Adipocyte (in vitro differentiated cells): ENCODE measurements around the gene DNAAF5.

Experiments used
- DNase-seq: peaks from one replicate; pipeline ENCODE4 v3.0.0-alpha.2; 2015; ENCODE audit warnings: low read depth
- H3K27me3 ChIP-seq: replicated peaks from 2 replicates; pipeline ENCODE4 v1.7.0; 2013; ENCODE audit warnings: mild to moderate bottlenecking, low read length, moderate library complexity; ENCODE audit not compliant: control insufficient read depth, insufficient read depth
- H3K36me3 ChIP-seq: 2 replicates; pipeline ENCODE4 v1.7.0; 2013; ENCODE audit warnings: low read length, mild to moderate bottlenecking, moderate library complexity; ENCODE audit not compliant: control insufficient read depth, insufficient read depth, severe bottlenecking
- H3K4me1 ChIP-seq: 2 replicates; pipeline ENCODE4 v1.7.0; 2013; ENCODE audit warnings: mild to moderate bottlenecking, low read length, moderate library complexity; ENCODE audit not compliant: control insufficient read depth, insufficient read depth
- H3K4me3 ChIP-seq: 2 replicates; pipeline ENCODE4 v1.7.0; 2013; ENCODE audit warnings: mild to moderate bottlenecking, low read length, moderate library complexity
- H3K9ac ChIP-seq: 2 replicates; pipeline ENCODE4 v1.7.0; 2013; ENCODE audit warnings: mild to moderate bottlenecking, low read length, moderate library complexity
- H3K9me3 ChIP-seq: 2 replicates; pipeline ENCODE4 v1.7.0; 2013; ENCODE audit warnings: mild to moderate bottlenecking, low read length, moderate library complexity; ENCODE audit not compliant: control insufficient read depth

Gene DNAAF5

DNA sequence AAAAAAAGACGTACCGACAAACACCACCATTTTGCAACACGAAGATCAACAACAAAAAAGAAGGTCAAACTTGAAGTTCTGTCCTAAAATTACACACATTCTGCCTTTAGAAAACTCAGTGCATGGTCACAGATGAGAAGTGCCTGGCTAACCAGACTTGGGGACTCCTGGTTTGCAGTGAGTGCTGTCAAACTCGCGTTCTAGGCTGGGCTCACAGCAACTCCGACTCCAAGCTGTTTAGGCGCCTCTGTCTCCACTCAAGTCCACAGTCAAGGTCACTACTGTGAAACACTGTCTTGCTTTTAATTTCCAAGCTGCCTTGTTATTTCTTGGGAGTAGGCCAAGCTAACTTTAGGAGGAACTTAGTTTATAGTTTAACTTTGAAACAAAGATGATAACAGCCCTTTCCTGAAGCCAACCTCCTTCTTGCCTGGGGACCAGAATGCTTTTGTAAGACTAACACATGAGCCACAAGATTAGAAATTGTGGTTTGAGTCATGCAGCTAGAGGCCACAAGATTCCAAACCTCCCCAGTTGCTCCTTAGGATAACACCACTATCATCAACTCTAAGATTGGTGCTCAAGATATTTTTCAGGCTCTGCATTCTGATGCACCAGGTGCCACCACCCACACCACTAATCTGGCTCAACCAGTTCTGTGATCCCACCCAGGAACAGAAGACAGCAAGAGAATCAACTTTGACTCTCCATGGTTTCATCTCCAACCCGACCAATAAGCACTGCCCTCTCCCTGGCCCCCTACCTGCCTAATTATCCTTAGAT, 1.1 kb upstream of the DNAAF5 start:
- no peaks in the 10 kb centered on the region for H3K9me3 ChIP-seq
- no peaks in the 10 kb centered on the region for H3K27me3 ChIP-seq
- H3K9ac ChIP-seq: peak overlapping the region; percentile 88
- peak overlapping the region; percentile 85 for H3K4me3 ChIP-seq
- H3K4me1 ChIP-seq: peaks cover 16% of the 10 kb centered on the region
- peak; percentile 19 for DNase-seq
- H3K36me3 ChIP-seq: peaks cover 6% of the 10 kb centered on the region

DNA sequence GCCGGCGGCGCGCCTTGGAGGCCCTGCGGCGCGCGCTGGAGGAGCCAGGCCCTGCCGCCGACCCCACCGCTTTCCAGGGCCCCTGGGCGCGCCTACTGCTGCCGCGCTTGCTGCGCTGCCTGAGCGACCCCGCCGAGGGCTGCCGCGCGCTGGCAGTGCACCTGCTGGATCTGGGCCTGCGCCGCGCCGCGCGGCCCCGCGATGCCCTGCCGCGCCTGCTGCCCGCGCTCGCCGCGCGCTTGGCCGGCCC, 280 bp downstream of the DNAAF5 start:
- Histone ChIP-seq H3K27me3 (no peaks in the 10 kb centered on the region), H3K36me3 (peaks cover 10% of the 10 kb centered on the region), H3K9me3 (no peaks in the 10 kb centered on the region), H3K4me1 (peaks cover 16% of the 10 kb centered on the region), H3K9ac (peak overlapping the region; percentile 88), H3K4me3 (peak overlapping the region; percentile 85)
- DNase-seq: no peak

DNA sequence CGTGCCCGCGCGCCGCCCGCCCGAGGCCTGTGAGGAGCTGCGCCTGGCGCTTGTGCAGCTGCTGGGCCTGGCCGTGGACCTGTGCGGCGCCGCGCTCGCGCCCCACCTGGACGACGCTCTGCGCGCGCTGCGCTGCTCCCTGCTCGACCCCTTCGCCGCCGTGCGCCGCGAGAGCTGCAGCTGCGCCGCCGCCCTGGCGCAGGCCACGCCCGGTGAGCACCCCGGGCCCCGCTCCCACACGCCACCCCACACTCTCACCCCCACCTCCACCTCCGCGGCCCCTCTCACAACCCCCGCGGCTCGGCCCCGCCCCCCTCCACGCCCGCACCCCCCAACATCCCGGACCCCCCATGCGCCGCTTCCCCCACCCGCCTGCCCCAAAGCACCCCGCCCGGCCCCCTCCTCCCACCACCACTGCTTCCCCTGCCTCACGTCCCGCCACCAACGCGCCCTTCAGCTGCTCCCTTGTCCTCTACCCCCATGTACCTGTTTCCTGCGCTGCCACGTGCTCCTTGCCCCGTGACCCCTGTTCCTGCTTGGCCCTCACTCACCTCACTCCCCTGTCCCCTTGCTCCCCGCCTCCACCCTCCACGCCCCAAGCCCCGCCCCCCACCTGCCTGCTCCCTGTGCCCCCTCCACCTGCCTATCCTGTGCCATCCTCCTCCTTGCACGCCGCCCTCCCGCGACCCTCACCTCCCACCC, 756 bp downstream of the DNAAF5 start, which contains the start of gene PRKAR1B:
Gene PRKAR1B (minus strand): TSS at position 178 of the 702 bp plus-strand sequence. CDS start 15,776 bp downstream, outside the sequence.
- peaks cover 10% of the 10 kb centered on the region for H3K36me3 ChIP-seq
- peak within 1 kb of the TSS; percentile 85 for H3K4me3 ChIP-seq
- no peaks in the 10 kb centered on the region for H3K27me3 ChIP-seq
- H3K4me1 ChIP-seq: peaks cover 16% of the 10 kb centered on the region
- DNase-seq: peak; percentile 60
- peak within 1 kb of the TSS; percentile 88 for H3K9ac ChIP-seq
- no peaks in the 10 kb centered on the region for H3K9me3 ChIP-seq

DNA sequence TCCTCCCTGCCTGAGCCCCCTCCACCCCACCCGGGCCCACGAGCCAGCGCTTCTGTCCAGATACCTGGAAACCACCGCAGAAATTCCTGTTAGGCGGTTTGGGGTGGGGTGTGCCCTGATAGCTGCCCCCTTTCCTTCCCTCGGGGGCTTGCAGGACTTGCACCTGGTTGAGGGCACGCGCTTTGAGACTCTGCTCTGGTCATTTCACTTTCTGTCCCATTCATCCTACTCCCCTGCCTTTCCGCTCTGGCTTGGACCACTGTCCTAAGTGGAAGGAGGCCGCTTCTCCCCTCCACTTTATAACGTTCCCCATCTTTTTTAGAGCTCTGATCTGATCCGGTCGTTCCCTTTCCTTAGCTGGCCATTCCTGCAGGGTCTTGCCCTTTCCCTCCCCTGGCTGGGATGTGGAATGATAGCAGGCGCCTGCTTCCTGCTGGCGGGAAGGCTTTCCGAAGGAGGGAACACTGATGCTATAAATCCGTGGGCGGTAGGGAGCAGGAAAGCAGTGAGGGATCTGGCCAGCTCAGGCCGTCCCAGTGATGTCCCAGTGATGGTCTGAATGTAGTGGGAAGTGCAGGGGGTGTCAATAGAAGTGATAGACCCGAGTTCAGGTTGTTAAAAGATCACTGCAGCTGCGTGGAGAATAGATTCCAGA, 1.4 kb downstream of the DNAAF5 start:
- Histone ChIP-seq H3K4me3 (peak overlapping the region; percentile 73), H3K27me3 (no peaks in the 10 kb centered on the region)
- peak; percentile 20 for DNase-seq

DNA sequence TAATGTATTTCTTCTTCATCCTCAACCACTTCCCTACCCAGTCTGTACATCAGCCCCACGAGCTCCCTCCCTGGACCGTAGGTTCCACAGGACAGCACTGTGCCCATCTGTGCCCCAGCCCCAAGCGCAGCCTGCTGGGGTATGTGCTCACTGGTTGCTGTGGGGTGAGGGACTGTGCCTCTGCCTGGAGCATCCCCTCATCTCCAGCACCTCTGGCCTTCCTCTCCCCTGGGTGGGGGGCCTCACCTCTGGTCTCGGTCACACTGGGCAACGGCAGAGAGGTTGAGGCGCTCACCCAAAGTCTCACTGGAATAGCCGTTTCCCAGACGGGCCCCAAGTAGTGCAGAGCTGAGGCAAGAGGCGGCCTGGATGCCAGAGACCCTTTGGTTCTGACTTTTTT, 2.1 kb downstream of the DNAAF5 start:
- H3K4me3 ChIP-seq: no peak overlapping the region
- H3K9ac ChIP-seq: no peak overlapping the region
- H3K27me3 ChIP-seq: no peaks in the 10 kb centered on the region
- peaks cover 10% of the 10 kb centered on the region for H3K36me3 ChIP-seq
- H3K4me1 ChIP-seq: peaks cover 16% of the 10 kb centered on the region
- DNase-seq: no peak
- H3K9me3 ChIP-seq: no peaks in the 10 kb centered on the region

More for the DNA sequence above, 1.4 kb downstream of the DNAAF5 start:
- Histone ChIP-seq H3K9ac (peak overlapping the region; percentile 49), H3K4me1 (peaks cover 16% of the 10 kb centered on the region), H3K36me3 (peaks cover 10% of the 10 kb centered on the region), H3K9me3 (no peaks in the 10 kb centered on the region)

DNA sequence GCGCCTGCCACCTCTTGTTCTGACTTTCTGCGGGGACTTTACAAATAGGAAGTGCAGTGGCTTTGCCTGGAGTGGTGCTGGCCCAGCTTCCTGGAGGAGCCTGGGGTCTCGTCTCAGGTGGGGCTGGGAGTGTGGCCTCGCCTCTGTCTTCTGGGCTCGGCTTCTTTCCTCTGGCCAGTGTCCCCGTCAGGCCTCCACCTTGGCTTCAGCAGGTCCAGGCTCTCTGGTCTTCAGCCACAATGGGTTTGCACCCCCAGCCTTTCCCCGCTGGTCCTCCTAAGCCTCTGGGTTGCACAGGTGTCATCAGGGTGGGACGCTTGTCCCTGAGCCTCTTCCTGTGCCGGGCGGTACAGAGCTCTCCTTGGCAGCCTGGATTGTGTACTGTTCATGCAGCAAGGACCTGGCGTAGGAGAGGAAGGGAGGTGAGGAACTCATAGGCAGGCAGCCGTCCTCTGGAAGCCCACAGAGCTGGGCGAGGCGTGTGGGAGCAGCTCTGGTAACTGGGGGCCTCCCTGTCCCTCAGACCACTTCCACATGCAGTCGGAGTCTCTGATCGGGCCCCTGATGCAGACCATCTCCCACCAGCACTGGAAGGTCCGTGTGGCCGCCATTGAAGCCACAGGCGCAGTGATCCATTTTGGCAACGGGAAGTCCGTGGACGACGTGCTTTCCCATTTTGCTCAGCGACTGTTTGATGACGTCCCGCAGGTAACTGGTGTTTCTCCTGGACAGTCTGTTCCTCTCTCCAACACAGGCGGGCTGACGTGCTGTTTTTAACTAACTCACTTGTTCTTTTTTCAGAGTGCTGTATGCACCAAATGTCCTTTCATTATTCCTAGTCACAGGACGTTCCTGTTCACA, 2.9 kb downstream of the DNAAF5 start:
- Histone ChIP-seq H3K9ac (no peak overlapping the region), H3K4me1 (peaks cover 16% of the 10 kb centered on the region), H3K36me3 (peaks cover 10% of the 10 kb centered on the region), H3K27me3 (no peaks in the 10 kb centered on the region), H3K4me3 (no peak overlapping the region), H3K9me3 (peaks cover 5% of the 10 kb centered on the region)
- no peak for DNase-seq

DNA sequence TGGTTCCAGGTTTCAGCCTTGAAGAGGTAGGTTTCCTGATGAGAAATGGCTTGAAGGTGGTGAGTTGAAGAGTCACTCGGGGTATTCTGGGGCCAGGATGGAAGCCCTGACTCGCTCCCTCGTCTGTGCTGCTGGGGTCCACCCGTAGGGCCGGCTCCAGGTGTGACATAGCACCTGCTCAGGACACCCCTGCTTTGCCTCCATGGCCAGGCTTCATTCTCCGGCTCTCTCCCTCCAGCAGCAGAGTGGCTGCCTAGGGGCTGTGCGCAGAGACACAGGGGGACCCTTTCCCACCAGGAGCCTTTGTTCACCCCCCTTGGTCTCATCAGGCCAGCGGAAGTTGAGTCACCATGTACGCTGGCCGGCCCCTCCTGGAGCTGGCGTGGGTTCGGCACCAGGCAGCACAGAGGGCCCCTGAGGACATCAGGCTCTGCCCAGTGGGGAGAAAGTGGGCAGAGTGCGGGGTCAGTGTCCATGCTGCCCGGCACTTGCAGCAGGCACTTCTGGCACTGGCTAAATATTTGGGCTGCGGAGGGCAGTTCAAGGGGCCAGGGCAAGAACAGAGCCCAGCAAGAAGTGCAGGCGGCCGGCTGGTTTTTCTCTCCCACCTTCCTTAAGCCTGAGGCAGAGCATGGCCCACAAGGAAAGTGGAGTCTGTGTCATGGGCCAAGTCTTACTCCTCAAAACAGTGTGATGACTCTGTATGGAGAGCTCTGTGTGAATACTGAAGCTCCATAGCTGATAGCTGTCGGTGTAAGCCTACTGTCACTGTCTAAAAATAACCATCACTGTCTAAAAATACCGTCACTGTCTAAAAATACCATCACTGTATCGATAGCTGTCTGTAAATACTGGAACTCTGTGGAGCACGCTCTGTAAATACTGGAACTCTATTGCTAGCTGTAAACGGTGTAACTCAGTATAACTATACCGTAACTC, 4.3 kb downstream of the DNAAF5 start:
- DNase-seq: no peak
- peaks cover 17% of the 10 kb centered on the region for H3K36me3 ChIP-seq
- H3K9ac ChIP-seq: no peak overlapping the region
- no peaks in the 10 kb centered on the region for H3K27me3 ChIP-seq
- H3K9me3 ChIP-seq: peaks cover 11% of the 10 kb centered on the region
- H3K4me1 ChIP-seq: peaks cover 12% of the 10 kb centered on the region
- no peak overlapping the region for H3K4me3 ChIP-seq

DNA sequence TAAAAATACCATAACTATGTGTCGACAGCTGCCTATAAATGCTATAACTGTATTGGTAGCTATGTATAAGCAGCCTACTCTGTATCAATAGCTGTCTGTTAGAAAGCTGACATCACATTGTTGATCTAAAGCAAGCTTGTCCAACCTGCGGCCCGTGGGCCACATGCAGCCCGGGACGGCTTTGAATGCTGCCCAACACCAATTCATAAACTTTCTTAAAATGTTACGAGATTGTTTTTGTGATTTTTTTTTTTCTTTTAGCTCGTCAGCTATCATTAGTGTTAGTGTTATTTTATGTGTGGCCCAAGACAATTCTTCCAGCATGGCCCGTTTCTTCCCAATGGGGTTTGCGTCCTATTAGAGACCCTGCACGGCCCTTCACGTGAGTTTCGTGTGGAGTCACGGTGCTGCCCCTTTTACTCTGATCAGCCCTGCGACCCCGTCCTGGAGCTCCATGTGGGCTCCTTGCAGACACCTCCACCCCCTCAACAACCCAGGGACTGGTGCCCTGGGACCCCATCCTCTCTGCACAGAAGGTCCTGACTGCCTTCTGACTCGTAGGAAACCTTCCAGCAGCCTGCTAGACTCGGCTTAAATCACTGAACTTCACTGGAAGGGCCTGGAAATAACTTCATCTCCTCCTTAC, 5.1 kb downstream of the DNAAF5 start:
- no peak overlapping the region for H3K4me3 ChIP-seq
- no peaks in the 10 kb centered on the region for H3K27me3 ChIP-seq
- DNase-seq: no peak
- H3K9me3 ChIP-seq: peaks cover 11% of the 10 kb centered on the region
- H3K9ac ChIP-seq: no peak overlapping the region
- H3K4me1 ChIP-seq: peaks cover 7% of the 10 kb centered on the region
- peaks cover 17% of the 10 kb centered on the region for H3K36me3 ChIP-seq

DNA sequence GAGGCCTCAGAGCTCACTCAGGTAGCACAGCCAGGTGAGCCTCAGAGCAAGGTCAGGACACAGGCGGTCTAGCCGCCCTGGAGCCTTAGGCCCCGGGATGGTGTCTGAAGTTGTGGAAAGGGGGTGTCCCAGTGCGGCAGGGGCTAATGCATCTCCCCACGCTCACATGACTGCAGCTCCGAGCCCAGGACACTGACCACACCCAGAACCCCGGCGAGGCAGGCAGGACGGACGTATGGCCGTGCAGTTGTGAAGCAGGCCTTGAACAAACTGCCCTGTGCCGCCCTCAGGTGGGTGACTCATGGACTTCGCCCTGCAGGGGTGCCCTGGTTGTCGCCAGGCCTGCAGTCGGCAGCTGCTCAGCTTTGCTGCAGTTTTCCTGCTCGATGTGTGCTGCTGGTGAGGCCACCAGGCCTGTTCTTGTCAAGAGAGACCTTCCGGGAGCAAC, 5.6 kb downstream of the DNAAF5 start:
- peaks cover 11% of the 10 kb centered on the region for H3K9me3 ChIP-seq
- H3K9ac ChIP-seq: no peak overlapping the region
- no peaks in the 10 kb centered on the region for H3K27me3 ChIP-seq
- H3K4me3 ChIP-seq: no peak overlapping the region
- peaks cover 7% of the 10 kb centered on the region for H3K4me1 ChIP-seq
- peaks cover 17% of the 10 kb centered on the region for H3K36me3 ChIP-seq
- DNase-seq: peak; percentile 12

DNA sequence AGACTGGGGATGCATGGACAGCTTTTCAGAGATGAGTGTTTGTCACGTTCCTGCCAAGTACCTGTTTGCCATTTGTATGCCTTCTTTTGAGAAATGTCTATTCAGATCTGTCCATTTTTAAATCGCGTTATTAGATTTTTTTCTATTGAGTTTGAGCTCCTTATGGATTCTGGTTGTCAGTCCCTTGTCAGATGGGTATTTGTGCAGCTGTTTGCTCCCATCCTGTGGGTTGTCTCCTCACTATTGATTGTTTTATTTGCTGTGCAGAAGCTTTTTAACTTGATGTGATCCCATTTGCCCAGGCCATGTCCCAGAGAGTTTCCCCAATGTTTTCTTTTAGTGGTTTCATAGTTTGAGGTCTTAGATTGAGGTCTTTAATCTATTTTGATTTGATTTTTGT, 6.1 kb downstream of the DNAAF5 start:
- no peak overlapping the region for H3K9ac ChIP-seq
- peaks cover 17% of the 10 kb centered on the region for H3K36me3 ChIP-seq
- peaks cover 7% of the 10 kb centered on the region for H3K4me1 ChIP-seq
- peaks cover 11% of the 10 kb centered on the region for H3K9me3 ChIP-seq
- no peak overlapping the region for H3K4me3 ChIP-seq
- no peaks in the 10 kb centered on the region for H3K27me3 ChIP-seq
- DNase-seq: no peak
